NCI-H446 (cell line): ENCODE results near the gene KCNJ3.

ENCODE experiments used
- DNase-seq, 2 experiments: peaks; one replicate each; lab custom pipeline; 2025; lab: John Stamatoyannopoulos, UW

Gene KCNJ3, protein sequence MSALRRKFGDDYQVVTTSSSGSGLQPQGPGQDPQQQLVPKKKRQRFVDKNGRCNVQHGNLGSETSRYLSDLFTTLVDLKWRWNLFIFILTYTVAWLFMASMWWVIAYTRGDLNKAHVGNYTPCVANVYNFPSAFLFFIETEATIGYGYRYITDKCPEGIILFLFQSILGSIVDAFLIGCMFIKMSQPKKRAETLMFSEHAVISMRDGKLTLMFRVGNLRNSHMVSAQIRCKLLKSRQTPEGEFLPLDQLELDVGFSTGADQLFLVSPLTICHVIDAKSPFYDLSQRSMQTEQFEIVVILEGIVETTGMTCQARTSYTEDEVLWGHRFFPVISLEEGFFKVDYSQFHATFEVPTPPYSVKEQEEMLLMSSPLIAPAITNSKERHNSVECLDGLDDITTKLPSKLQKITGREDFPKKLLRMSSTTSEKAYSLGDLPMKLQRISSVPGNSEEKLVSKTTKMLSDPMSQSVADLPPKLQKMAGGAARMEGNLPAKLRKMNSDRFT

DNA sequence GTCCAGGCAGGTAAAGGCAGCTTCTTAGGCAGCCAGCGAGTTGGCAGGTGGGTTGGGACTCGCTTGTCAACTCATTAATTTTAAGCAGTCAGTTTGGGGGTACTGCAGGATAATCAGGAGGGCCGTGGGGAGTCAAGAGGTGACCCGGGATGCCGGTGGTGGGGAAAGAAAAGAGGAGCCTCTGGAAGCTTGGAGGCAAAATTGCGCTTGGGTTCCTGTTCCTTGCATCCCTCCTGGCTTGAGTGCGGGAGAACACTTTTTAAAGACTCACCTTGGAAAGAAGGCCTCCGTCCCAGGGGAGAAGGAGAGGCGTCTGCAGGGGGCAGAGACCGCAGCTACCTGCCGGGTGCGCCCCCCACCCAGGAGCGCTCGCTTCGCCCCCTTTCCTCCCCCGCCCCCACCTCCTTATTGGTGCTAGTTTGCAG lies at the start of gene KCNJ3:
TSS of gene KCNJ3 (plus strand) at position 400 of the 425 bp plus-strand sequence. CDS start 81 bp downstream, outside the sequence.
- DNase-seq: peak in 1 of 2 experiments; percentile 37

DNA sequence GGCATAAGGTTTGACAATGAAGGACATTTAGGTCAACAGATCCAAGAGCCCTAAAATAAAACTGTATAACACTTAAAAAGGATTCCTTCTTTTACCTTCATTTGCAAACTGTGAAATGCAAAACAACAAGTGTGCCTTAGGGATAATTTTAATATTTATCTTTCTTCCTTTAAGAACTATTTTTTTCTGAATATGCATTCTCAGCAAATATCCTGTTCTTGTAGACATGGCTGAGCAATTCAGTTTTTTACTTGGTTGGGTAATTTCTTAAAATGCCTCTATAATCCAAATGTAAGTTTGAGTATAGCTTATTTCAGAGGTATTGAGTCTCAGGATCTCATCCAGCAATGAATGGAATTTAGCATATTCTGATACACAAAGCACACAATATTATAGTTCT lies 43.0 kb upstream of the KCNJ3 start:
- no peak for DNase-seq

DNA sequence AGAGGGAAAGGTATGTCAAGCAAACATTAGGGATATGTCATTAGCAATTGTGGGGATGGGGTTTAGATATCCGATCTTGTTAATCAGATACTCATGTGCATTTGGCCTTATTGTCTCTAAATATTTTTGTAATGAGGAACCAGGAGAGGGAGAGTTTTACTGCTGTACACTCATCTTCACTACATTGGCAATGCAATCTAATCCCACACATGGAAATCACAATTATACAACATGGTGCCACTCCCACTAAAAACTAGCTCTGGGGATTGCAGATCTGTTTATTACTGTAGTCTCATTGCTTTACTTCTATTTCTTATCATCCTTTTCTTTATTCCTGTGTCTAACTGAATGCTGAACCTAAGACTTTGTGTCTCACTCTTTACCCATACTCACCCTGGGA lies 39.6 kb upstream of the KCNJ3 start:
- no peak for DNase-seq

DNA sequence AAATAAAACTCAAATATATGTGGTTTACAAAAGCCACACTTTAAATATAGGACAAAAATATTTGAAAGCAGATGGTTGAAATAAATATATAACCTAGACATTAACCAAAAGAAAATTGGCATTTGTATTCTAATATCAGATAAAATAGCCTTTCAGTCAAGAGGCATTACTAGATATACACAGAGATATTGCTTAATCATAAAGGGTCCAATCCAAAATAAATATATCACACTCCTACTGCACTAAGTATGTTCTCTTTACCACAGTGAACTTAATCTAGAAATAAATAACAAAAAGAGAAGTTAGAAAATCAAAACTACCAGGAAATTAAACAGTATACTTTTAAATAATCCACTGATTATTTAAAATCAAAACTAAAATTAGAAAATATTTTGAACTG lies 34.2 kb upstream of the KCNJ3 start:
- DNase-seq: no peak

DNA sequence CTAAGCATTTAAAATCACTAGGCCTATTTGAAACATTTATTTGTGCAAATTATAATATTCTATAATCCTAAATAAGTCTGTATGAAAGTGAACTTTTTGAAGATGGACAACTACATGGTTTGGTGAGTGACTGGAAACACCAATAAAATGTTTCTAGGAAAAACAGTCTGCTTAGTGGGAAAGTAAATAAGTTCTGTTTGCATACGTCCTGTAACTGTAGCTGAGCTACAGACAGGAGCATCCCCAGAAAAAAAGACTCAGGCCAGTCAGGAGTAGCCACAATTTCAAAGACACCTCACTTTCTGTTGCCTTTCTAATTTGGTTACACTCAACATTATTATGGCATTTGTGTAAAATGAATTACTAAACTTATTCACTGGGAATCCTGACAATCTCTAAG lies 28.4 kb upstream of the KCNJ3 start:
- no peak for DNase-seq

DNA sequence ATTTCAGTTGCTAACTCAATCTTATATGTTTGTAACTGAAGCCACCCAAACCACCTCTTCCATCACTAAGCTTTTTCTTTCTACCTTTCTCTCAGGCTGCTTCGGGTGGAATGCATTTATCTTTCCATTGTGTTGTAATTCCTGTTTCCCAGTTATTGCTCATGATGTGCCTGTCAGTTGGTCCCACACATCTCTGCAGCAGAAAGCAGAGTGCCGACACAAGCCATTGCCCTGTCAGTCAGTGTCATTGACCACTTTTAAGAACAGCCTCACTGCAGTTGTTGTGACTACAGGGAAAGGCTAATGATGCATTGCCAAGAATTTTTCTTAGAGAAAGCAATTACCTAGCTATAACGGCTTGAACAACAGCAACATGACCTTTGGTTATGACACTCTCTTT lies 24.8 kb upstream of the KCNJ3 start:
- no peak for DNase-seq

DNA sequence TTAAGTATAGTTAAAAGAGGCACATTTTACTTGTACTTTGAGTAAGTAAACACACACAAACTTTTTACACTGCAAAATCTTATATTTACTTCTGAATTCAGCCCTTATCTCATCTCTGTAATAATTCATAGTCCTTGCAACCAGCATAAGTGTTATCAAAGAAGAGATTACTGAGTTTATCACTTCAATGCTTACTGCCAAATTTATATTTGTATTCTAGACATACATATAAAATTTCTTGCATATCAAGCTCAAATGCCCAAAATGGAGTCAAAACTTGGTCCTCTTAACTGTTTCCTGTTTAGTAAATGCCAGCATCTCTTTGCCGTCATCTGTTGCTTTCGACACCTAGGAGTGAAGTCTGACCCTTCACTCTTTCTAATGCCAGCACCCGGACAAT lies 21.1 kb upstream of the KCNJ3 start:
- no peak for DNase-seq

DNA sequence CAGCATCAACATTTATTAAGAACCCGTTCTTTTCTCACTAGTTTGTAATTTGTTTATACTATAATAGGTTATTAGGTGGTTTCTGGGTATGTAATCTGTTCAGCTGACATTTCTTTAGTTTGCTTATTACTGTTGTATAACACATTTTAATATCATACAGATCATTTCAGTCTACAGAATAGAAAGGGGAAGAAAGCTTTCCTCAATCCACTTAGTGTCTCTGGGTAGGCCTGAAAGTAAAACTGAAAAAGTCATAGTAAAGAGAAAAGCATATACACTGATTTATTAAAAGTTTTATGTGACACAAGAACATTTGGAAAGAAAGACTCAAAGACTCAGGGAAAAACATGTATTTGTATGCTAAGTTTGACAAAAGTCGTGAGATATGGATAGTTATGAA lies 16.8 kb upstream of the KCNJ3 start:
- DNase-seq: no peak

DNA sequence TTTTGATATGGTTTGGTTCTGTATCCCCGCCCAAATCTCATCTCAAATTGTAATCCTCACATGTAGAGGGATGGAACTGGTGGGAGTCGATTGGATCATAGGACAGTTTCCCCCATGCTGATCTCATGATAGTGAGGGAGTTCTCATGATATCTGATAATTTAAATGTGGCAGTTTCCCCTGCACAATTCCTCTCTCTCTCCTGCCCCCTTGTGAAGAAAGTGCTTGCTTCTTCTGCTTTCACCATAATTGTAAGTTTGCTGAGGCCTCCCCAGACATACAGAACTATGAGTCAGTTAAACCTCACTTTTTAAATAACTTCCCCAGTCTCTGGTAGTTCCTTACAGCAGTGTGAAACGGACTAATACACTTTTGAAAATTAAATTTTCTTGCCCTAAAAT lies 12.3 kb upstream of the KCNJ3 start:
- peak in 1 of 2 experiments; percentile 28 for DNase-seq

DNA sequence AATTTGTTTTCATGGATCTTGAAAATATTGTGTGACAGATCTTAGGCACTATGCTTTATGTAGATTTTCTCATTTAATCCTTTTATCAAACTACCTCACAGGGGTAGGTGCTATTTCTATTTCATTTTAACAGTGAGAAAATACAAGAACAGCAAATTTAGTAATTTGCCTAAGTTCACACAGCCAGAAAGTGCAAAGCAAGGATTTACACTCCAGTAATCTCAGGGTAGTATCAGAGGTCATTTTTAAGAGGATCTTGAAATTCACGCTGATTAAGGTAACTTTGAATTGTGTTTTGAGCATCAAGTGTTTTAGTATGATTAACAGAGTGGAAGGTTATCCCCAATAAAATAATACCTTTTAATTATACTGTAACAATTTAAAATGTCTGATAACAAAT lies 10.1 kb upstream of the KCNJ3 start:
- DNase-seq: no peak

DNA sequence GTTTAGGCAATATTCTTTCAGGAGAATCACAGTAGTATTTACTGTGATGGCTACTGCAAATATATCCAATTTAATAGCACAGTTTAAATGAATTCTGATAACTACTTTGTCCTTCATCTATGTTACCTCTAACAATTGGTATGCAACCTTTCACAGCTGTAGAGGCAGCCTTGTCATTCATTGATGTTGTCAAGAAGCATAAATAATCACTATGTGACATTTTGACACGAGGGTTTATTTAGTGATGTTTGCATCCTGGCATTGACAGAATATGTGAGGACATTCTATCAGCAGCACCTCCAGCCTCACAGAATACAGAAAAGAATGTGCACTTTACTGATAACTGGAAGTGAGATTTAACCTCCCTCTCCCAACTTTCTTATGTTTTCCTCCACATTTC lies 9.3 kb upstream of the KCNJ3 start:
- DNase-seq: no peak

DNA sequence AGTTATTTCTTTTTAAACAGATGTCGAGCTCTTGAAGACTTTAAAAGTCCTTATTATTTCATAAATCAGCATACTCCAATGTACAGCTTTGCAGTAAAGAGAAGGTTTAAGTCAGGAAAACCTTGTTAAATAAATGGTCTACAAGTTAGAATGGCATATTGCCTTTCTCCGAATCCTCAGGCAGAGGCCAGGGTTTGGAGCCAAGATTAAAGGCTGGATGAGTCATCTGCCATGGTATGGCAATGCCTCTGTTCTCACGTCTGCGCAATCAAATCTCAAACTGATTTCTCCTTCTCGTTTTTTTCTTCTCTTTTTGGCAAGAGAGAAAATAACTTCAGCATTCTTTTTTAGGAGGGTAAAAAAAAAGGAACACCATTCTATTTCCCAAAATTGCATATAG lies 5.6 kb upstream of the KCNJ3 start:
- peak; percentile 73 to 85 for DNase-seq

DNA sequence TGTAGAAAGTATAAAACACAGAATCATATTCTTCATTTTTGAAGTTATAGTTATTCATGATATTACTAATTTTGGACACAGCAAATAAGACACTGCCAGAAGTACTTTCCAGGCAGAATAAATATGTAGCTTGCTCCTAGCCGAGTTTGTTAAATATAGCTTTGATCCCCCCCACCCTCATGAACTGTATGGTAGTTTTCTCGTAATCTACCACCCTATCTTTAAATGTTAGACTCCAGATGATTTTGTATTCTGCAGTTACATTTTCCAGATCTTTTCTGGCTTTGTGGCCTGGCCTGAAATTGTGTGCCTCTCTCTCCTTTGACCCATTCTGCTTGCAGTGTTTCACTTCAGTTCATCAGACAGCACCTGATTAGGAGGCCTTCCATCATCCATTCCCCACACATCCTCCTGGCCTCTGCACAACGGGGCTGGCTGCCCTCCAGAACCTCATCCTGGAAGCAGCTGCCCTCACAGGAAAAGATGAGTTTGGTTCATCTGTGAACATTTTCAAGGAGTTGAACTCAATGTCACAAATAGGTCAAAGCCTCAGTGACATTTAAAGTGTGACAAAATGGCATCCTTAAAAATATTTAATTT lies 4.7 kb upstream of the KCNJ3 start:
- DNase-seq: peak in 1 of 2 experiments; percentile 84

DNA sequence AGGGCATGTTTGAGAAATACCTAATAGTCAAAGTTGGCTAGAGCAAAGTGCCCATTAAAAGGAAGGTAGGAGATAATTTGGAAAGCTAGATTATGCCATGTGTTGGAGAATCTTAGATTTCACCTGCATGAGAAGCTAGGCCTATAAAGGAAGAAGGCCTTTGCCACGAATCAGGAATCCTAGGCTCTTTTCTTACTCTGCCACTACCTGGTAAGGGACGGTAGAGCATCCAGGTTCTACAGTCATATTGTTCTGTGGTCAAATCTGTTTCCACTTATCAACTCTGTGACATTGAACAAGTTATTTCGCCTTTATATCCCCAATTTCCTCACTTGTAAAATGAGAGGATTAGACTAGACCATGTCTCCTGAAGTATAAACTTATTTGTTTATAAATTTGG lies 3.6 kb upstream of the KCNJ3 start:
- no peak for DNase-seq

DNA sequence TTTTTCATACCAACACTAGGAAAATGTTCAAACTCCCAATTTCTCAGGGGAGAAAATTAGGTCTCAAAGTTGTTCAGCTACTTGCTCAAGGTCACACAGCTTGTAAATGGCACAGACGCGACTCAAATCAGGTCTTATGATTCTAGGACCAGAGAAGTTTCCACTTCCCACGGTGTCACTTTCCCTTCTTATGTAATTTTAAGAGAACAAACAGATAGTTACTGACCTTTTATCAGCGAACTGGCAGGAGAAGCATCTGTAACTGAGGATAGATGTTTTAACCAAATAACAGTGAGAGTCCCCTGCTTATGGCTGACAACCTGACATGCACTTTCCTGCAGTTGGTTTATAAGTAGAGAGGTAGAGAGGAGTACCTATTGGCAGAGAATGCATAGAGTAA lies 2.1 kb upstream of the KCNJ3 start:
- no peak for DNase-seq

DNA sequence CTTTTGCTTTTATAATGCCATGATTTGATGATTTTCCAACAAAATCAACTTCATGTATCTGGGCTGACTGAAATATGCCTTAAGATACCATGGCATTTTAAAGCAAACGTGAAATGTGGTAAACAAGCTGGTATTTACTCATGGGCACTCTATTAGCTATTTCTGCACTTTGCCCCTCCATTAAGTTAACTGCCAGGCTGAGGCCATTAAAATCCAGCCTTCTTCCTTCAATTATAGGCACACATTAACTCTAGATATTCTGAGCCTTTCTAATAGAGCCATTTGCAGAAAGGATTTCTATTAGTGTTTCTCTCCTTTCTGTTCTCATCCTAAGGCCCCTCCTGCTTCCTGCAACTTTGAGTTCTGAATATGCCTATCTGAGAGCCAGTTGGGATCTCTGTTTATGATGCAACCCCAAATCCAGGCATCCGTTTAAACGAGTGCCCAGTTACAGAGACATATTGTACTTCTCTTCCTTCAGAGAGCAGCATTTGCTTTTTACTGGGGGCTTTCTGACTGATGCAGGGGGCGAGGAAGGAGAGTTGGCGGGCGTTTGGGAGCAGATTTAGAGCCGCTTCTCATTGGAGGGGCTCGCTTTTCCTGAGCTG lies 1.6 kb upstream of the KCNJ3 start:
- DNase-seq: peak in 1 of 2 experiments; percentile 45

DNA sequence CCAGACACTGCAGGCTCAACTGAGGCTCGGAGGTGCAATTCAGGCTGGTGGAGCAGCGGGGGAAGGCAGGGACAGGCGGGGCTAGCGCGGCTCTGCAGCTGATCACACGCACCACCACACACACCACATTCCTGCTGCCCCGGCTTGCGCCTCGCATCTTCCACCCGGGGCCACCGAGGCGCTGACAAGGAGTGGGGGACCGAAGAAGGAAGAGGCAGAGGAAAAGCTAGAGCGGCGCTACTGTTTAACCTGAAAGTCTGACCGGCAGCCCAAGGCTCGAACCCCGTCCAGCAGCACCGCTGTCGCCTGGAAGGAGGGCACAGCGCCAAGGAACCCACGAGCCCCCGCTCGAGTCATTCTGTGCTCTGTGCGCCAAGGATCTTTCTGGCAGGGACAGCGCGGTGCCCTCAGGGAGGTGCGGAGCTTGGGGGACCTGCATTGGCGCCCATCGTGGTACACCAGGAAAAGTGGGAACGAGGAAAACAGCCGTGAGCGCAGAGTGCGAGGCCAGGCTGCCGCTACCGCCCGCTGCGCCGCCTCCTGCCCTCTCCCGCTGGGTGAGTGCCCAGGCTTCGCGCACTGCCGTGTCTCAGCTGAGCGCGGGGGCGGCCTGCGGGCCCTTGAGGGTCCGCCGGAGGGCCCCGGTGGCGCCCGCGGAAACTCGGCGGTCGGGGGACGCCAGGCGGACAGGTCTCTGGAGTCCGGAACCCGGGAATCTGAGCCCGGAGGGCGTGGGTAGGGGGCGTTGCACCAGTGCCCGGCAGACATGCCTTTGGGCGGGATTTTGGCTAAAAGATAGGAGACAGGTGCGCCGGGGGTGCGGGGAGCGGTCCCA lies 860 bp upstream of the KCNJ3 start:
- DNase-seq: peak in 1 of 2 experiments; percentile 83

DNA sequence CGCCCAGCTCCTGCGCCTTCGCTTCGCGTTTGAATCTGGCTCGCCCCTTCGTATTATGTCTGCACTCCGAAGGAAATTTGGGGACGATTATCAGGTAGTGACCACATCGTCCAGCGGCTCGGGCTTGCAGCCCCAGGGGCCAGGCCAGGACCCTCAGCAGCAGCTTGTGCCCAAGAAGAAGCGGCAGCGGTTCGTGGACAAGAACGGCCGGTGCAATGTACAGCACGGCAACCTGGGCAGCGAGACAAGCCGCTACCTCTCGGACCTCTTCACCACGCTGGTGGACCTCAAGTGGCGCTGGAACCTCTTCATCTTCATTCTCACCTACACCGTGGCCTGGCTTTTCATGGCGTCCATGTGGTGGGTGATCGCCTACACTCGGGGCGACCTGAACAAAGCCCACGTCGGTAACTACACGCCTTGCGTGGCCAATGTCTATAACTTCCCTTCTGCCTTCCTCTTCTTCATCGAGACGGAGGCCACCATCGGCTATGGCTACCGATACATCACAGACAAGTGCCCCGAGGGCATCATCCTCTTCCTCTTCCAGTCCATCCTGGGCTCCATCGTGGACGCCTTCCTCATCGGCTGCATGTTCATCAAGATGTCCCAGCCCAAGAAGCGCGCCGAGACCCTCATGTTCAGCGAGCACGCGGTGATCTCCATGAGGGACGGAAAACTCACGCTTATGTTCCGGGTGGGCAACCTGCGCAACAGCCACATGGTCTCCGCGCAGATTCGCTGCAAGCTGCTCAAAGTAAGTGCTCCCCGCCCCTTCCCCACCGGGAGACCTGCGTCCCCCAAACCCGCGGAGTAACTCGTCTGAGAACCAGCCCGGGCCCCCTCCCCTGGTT lies 453 bp downstream of the KCNJ3 start:
- DNase-seq: peak in 1 of 2 experiments; percentile 59

DNA sequence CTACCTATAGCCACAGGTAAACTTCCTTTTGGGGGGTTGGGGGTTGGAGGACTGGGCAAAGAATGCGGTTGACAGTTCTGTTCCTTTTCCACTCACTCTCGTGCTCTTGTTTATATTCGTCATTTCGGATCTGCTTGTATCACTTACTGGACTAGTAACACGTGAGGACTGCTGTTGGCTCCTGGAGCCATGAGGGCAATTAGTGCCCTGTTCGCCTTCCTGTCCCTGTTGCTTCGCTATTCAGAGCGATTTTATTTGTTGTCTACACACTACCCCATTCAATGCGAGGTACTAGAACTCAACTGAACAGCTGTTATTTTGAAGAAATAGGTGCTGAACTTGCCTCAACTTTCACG lies 1.1 kb downstream of the KCNJ3 start:
- DNase-seq: peak in 1 of 2 experiments; percentile 60

DNA sequence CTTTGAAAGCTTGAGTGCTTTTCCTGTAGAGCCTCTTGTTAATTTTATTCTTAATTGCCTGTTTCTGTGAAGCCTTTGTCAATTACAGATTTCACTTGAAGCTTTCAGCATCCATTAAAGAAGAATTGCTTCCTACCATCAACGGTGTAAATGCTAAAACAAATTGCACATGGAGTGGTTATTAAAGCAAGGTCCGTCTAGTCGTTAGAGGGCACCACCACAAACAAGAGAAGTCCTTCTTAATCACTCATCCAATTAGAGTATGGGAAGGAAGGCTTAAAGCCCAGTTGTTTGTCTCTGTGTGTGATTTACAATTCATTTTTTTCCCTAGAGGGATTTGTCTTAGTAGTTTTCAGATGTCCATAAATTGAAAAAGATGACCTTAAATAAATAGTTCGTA lies 1.6 kb downstream of the KCNJ3 start:
- peak in 1 of 2 experiments; percentile 76 for DNase-seq

DNA sequence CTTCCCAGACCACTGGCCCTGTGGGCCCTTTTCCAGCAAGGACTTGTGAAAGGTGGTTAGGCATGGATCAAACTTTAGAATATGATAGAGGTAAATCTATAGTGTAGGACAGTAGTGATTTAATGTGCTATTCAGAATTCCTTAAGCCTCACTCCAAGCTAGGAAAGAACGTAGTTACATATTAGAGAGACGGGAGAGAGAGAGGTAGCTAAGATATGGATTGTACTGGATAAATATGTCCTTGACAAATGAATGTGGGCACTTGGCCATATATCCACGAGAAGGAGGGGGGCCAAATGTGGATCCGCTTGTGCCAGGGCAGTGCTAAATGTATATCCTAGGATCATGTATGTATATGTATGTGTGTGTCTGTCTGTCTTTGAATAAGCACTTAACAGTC lies 6.5 kb downstream of the KCNJ3 start:
- peak in 1 of 2 experiments; percentile 66 for DNase-seq
